HPDE6-E6E7 (cell line): ENCODE data around the gene BTRC.

Experiments used
- DNase-seq: peaks from one replicate; pipeline ENCODE4 v3.0.0; 2011; ENCODE audit warnings: missing footprints; ENCODE audit errors: extremely low spot score

The BTRC gene

DNA sequence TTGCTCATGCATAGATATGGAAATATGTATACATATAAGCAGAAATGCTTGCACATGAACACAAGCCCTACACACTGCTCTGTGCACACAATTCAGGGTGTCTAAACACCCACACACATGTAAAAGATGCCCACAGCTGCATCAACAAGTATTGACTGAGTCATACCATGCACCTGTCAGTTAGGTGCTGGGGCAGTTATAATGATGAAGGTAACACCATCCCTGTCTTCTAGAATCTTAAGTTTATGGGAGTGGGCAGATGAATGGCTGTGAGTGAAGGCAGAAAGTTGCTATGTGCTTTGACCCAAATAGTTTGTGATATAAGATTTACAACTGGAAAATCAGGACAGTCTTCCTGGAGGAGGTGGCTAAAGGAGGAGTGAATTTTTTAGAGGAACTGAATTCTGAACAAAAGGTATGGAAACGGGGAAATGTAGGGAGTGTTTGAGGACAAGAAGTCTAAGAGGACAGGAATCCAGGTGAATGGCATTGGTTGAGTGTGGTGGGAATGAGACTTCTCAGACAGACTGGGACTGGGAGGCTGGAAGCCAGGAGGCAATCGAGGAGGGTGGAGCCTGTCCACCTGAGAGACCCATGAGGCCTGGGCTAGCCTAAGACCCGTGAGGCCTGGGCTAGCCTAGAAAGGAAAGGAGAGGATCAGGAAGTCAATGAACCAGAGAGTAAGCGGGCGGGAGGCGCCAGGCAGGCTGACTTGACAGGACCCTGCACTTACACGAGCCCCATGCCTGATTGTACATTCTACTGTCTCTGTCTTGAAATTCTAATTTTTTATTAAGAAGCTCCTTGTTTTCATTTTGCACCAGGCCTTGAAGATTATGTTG lies 213.4 kb downstream of the BTRC start:
- DNase-seq, result no peak

DNA sequence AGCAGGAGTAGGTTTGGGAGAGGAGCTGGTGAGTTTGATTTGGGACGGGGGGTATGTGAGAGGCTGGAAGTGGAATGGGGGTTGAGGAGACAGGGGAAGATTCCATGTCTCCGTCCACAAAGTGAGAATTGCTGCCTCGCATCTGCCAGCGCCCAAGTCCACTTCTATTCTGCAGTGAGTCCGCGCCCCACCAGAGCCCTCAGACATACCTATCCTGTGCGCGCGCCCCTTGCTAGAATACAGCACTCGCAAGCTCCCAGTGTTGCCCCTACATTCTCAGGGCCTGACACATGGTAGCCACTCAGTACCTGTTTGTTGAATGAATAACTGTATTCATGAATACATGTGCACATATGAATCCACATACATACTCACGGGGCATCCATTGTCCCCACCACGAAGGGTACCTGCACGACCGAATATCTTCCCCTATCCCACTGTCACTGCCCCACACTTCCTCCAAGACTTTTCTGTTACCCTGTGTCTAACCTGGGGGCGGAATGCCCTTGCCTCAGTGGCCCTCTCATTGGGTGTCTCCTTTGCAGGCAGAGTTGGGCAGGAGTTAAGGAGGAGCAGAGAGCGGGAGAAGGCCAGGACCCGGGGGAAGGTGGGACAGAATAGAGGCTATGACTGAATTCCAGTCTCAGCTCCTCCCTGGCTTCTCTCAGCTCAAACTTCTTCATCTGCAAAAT lies 214.2 kb downstream of the BTRC start:
- no peak for DNase-seq

DNA sequence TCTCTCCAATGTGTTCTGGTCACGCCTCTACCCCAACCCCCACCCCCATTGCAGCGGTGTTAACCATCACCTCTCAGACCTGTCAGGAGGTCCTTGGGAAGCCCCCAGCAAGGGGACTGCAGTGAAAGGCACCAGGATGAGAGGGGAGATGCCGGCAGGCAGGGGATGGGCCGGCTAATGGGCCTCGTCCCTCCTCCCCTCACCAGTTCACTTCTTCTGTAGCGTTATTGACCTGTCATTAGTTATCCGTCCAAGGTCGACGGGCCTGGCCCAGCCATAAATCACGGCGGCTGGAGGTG lies 215.3 kb downstream of the BTRC start:
- DNase-seq, result no peak

DNA sequence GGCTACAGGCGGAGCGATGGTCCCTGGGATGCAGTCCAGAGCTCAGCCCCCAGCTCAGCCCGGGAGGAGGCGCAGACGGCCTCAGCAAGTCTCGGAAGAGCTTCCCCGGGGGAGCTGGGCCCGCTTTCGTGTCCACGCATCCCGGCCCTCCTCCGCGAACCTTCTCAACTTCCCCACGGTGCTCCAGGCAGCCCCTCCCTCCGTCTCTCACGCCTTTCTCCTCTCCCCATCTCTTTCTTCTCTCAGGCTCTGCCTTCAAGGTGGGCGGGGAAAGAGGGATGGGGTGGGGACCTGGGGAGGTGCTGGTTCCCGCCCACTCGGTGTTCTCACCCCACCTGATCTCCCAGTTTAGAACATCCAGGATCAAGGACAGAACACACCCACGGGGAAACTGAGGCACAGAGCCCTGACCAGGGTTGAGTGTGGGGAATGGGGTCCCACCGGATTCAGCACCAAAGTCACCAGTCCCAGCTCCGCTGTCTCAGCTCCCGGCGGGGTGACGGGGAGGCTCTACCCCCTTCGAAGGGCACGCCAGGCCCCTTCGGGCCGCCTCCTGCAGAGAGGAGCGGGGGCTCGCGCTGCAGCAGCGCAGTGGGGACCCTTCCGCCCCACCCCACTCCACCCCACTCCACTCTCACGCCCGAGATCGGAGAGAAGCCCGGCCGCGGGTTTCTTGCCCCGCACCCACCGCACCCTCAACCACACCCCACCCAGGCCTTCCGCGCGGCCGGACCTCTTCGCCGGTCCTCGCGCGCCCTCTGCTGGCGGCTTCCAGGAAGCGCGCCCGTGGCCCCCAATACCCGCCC lies 215.9 kb downstream of the BTRC start:
- DNase-seq, result peak; percentile 67

DNA sequence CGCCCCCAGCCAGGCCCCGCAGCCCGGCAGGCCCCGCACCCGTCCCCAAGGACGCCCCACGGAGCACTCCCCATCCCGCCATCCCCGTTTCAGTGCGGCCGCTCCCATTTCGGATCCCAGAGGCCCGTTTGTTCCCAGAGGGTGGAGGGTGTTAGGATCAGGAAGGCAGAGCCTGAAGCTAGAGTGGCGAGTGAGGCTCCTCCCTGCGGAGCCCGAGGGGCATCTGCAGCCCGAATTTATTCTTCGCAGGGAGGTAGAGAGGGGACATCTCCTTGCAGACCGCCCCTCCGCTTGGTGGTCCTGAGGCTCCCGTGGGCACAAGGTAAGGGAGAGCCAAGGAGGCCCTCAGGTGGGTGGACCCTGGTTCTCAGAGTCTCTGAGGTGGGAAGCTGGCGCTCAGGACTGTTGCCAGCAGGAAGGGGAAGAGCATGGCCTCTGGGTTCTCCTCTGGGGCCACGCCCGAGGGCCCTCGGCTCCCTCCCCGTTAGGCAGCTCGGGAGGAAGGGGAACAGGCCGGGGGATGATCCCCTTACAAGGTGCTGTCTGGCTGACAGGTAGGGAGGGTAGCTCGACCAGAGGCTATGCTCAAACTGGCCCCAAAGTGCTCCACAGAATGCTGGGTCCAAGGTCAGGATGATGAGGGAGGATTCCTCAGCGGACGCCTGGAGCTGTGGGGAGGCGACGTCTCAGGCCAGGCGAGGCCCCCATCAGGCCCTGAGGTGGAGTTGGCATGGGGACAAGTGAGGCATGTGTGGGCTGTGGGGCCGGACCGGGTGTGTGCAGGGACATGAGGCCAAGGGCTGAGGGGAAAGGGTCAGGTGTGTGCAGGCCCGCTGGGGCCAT lies 216.7 kb downstream of the BTRC start:
- no peak for DNase-seq

DNA sequence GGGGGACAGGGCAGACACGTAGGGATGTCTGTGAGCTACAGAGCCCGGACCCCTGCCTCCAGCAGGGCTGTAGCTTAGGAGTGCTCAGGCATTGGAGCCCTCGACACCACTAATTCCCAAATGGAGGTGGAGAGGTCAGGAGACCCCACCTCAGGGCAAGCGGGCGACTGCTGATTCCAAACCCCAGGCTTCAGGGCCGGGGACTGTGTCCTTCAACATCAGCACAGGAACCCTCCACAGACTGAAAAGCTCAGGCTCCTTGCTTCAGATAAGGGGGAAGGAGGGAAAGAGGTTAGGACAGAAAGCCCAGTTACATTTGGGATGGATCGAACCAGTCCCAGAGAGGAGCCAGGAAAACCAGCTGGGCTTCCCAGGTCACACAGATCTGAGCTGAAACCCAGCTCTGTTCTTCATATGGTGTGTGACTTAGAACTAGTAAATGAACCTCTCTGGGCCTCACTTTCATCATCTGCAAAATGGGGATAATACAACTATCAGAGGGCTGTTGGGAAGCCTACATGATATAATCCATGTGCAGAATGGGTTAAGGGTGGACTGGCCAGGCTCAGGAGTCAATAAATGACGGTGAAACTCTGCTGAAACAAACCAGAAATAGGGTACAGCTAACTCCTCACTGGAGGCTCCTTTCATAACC lies 217.4 kb downstream of the BTRC start:
- no peak for DNase-seq

DNA sequence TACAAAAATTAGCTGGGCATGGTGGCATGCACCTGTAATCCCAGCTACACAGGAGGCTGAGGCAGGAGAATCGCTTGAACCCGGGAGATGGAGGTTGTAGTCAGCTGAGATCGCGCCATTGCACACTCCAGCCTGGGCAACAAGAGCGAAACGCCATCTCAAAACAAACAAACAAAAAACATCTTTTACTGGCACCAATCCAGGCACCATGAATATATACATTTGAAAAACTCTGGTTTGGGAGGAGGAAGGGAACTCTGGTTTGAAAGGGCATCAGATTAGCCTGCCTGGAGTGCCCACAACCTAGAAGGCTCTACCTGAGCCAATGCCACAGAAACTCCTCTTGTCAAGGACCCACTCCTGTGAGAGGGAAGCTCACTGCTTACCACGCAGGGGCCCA lies 218.2 kb downstream of the BTRC start:
- no peak for DNase-seq

DNA sequence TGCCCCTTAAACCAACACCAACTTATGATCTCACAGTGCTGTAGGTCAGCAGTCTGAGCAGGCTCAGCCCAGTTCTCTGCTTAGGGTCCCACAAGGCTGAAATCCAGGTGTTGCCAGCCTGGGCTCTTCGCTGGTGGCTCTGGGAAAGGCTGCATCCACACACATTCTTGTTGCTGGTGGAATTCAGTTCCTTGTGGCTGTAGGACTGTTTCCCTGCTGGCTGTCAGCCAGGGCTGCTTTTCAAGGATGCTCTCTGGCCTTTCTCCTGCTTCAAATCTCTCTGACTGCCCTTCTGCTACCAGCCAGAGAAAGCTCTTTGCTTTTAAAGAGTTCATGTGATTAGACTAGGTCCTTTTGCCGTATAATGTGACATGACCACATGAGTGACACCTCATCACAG lies 218.8 kb downstream of the BTRC start:
- DNase-seq, result no peak

DNA sequence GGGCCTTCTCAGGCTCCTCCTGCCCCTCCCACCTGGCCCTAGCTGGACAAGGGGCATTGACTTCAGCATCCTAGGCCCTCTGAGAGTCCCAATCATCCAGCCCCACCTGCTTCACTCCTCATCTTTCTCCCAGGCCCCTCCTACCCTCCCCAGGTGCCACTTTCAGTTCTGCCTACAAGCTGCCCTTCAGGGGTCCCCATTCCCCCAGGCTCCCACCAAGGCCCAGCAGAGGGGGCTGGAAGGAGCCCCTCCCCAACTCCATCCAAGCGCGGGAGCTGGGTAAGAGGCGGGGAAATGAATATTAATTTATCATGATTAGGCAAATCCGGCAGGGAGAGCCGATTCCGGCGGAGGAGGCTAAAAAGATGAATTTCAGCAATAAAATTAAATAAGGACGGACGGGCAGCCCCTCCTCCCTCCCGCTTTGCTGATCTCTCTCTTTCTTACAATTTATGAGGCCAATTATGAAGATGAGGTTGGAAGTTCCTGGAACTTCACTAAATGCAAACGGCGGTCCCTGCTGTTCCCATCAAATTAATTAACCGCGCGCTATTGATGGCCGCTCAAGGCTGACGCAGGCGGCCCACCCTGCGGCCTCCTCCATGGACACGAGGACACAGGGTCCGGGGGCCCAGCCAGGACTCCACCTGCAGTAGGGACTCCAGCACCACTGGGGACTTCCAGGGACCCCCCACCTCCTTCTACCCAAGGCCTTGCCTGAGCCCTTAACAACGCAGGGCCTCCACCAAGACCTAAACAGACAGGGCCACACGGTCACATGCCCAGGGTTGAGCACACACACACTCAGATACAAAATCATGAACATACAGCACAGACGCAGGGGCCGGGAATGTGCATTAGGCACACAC lies 220.2 kb downstream of the BTRC start:
- DNase-seq, result no peak

DNA sequence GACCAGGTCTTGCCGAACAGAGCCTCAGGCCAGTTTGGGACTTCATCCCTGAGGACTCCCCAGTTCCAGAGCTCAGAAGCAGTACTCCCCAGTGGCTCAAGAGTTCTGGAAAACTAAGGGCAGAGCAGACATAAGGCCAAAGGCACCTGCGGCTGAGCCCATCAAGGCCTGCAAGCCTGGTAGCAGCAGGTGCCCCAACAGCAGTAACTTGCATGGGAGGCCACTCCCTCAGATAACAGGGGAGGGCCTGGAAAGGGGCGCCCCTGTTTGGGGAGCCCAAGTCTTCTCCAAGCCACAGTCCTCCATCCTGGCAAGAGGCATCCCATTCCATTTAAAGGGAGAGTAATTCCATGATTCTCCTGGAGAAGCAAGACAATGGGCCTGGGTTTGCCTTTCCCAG lies 221.1 kb downstream of the BTRC start:
- DNase-seq, result no peak

DNA sequence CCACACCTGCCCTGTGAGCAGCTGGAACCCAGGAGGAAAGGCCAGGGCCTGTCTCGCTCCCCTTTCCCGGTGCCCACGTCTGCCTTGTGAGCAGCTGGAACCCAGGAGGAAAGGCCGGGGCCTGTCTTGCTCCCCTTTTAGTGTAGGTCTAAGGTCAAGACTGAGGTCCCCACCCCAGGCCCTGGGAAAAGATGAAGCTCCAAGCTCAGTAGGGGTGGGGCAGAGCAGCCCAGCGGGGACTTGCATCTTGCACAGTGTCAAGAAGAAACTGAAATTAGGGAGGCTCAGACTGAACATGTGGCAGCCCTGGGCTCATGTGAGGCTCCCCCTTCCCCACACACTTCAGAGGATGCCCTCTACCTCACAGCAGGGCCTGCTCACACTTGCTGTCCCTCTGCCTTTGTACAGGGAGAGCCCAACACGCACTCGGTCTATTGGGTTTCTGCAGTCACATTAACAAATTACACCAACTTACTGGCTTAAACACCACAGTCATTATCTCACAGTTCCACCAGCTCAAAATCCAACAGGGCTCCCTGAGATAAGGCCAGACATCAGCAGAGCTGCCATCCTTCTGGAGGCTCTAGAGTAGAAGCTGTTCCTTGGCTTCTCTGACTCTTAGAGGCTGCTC lies 221.7 kb downstream of the BTRC start:
- DNase-seq, result no peak

DNA sequence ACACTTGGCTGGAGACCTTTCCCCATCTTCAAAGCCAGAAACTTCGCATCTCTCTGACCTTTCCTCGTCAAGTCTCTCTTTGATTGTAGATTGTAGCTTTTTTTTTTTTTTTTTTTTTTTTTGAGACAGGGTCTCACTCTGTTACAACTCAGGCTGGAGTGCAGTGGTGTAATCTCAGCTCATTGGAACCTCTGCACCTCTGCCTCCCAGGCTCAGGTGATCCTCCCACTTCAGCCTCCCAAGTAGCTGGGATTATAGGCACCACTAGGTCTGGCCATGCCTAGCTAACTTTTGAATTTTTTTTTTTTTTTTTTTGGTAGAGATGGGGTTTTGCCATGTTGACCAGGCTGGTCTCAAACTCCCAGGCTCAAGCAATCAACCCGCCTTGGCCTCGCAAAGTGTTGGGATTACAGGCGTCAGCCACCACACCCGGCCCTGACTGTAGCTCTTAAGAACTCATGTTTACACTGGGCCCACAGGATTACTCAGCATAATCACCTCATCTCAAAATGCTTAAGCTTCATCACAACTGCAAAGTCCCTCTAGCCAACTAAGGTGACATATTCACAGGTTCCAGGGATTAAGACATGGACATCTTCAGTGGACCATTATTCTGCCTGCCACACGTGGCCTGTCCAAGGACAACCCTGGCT lies 222.4 kb downstream of the BTRC start:
- no peak for DNase-seq

DNA sequence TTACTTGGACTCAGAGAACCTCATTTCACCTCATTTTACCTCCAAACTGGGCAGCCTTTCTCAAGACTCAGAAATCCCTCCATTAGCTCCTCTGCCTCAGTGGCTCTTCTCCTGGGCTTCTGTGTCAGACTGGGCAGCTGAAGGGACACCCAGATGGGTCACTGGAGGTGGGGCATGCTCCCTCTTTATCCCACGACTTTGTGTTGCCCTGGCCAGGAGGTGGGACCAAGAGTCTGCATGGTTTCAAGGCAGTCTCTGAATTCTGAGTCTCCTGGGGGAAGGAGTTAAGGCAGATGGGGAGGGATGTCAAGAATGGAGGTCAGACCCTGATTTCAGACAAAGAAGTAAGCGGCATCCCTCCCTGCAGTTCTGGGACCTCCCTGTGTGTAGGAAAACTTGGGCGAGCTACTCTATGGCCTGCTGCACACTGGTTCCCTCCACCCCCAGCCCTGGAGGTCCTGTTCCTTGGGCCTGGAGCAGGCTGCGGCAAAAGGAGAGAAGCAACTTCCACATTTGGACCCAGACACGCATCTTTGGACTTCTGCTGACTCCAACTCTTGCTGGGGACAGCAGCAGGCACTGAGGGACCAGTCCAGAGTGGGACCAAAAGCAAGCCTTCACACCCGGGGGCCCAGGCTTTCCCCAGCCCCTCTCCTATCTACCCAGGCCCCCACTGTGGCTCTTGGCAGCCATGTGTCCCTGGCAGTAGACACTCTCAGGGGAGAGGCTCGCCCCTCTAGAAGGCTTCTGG lies 223.3 kb downstream of the BTRC start:
- DNase-seq, result no peak

DNA sequence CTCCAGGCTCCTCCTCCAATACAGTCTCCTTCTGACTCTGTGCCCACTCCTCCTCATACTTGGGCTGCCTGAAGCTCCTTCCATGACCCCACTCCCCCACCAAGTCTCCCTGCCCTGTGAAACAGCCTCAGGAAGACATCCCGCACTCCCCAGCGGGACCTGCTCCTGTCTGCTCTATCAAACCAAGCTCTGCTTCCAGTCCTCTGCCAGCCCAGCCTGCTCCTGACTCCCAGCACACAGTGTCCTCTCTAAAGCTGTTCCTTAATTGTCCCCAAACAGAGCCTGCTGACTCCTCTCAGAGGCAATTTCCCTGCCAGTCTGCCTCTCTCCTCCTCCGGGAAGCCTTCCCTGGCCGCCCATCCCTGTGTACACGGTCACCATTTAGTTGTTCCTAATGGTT lies 224.2 kb downstream of the BTRC start:
- DNase-seq, result no peak

DNA sequence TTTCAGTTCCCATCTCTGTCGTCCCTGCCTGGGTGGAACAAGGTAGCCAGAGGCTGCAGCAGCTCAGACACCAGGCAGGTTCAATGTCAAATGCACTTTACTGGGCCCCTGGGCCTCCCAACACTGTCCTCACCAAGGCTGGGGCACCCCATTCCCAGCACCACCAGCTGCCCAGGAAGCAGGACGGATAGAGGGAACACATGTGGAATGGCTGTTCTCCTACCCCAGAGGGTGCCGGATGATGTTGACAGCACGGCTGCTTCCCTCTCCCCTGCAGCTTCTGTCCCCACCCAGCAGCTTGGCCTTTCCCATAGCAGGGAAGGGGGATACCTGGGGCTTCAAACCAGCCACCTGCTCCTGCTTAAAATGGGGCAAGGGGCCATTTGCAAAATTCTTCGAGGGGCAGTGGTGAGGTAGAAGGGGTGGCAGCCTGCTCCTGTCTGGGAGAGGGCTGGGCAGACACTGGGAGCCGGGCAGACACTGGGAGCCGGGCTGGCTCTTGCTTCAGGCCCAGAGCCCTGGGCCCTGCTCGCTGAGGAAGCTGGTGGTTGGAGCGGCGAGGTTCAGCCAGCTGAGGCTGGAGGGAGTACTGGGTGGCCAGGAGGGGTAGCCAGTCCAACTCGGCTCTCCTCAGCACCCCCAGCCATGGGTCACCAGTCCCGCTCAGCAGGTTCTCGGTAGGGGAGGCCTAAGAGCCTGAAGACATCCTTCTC lies 225.0 kb downstream of the BTRC start:
- no peak for DNase-seq

DNA sequence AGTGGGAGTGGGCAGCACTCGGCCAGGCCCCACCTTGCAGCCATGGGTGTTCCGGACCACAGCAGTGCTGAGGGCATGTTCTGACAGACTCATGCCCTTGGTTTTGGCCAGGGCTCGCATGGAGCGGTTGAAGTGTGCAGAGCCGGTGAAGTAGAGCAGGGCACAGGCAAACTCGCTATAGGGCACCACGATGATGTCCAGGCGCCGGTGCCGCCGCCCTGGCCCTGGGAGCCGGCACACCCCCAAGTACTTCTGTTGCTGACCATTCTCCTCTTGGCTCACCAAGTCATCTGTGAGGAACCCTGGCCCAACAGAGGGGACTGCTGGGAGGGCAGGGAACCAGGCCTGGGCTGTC lies 225.5 kb downstream of the BTRC start:
- DNase-seq, result no peak

DNA sequence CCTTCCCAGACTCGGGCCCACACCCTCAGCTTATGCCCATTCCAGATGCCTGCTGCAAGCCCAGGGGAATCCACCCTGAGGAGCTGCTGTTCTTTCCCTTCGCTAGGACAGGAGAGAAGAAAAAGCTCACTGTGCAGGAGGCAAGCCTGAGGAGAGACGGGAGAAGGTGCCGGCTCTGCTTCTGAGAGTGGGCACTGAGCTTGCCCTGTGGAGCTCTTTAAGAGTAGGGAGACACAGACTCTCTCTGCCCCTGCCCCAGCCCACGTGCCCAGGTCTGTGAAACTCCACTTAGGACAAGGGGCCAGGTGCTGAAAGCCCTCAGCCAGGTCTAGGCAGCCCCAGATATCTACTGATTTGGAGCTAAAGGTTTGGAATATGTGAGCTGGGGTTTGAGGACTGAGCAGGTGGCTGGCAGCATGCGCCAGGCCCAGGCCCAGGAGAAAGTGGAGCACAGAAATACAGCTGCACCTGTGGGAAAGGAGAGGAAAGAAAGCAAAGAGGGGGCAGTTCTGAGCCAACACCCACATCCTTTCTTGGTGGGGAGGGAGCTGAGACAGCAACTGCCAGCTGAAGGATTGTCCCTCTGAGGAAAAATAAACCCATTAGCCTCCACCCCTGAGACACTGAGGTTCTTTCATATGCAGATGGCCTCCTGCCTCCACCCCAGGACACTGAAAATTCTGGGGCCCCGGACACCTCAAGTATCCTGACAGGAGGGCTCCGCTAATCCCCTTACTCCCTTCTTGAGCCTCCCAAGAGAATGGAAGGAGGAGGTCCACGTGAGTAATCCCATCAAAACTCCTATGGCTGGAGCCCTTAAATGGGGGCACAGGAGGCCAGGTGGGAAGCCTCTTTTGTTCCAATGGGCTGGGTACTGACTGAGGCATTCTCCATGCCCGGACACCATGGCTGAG lies 226.8 kb downstream of the BTRC start:
- no peak for DNase-seq
